GM18498 (cell line): ENCODE measurements around the gene LARGE2.
A peak's percentile ranks its signal among the peaks of the same experiment; 100 is the strongest.
"Not testable (repeated sequence)": the region's sequence is repeated elsewhere in the genome, so short reads cannot be mapped to it uniquely, and the experiment has no call there.

Experiments used
- ATAC-seq: cut with Tn5 transposase; IDR thresholded peaks from one replicate; pipeline ENCODE4 v1.9.1; 2021; ENCODE audit warnings: mild to moderate bottlenecking, moderate library complexity; ENCODE audit not compliant: unreplicated experiment

Gene LARGE2

DNA sequence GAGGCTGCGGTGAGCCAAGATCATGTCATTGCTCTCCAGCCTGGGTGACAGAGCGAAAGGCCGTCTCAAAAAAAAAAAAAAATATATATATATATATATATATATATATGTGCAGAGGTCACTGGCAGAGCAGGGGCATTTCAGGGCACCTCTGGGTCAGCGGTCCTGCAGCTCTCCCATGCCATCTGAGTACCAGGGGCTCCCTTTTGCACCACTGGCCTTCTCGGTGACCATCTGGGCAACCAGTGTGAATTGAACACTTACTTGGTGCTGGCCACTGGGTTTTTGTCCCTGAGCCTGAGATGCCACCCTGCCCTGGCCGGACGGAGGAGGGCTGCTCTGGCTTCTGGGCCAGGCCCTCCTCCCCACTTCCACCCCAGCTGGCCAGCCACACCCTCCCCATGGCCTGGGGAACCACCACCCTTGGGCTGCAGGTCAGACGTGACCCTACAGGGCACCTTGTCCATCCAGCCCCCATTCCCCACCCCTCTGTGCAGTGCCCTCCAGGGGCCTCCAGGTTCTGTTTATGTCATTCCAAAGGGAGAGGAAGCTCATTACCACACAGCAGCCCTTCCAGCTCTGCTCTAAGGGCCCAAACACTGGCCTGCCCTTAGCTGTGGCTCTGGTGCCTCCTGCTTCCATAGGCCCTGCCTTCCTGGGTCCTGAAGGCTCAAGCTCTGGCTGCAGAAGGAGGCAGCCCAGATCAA, 26.8 kb upstream of the LARGE2 start:
- no peak for ATAC-seq

DNA sequence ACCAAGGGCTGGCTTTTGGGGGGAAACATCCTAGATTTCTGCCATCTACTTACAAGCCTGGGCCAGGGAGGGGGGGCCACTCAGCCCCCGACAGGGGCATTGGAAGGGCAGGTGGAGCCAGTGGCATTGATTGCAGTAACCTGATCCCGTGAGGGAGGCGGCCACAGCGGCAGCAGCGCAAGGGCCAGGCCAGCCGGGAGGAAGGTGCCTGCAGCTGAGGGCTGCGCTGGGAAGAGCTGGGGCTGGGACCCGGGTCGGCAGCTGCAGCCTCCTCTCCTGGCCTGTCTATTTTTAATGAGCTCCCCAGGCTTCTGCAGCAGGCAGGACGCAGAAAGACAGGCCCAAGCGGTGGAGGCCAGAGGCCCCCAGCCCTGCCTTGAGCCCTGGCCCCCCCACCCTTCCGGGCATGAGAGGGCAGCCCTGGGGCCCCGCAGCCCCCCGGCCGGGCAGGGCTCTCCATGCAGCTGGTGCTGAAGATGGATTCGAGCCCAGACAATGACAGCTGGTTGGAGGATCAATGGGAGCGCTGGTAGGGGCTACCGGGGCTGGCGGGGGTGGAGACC, 26.0 kb upstream of the LARGE2 start:
- ATAC-seq = no peak

DNA sequence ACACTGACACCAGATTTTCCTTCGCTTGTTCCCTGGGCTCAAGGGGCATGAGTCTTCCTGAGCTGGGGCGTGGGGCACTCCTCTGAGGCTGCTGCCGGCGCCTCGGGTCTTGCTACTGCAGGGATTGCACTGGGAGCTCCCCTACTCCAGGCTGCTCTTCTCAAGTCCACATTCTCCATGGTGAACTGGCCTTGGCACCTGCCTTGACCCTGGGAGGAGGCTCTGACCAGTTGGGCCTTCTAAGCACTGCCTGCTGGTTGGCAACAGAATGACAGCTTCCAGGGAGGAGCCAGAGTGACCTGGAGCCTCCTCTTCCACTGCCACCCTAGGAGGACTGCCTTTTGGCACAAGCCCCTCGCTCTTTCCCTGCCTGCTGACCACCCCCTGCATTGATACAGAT, 24.9 kb upstream of the LARGE2 start:
- ATAC-seq = no peak

DNA sequence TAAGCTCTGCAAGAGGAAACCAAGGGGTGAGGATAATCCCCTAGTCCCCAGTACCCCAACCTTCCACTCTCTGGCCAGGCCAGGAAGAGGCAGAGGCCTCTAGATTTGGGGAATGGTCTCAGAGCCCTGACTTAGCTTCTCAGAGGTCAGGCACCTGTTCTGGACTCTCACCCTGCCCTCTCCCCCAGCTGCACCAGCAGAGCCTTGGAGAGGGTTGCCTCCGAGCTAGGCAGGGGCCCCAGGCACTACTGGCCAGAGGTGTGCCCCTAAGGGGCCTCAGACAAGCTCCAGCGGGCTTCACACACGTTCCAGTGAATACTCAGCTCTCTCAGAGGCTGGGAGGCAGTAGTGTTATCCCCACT, 23.4 kb upstream of the LARGE2 start:
- ATAC-seq = no peak

DNA sequence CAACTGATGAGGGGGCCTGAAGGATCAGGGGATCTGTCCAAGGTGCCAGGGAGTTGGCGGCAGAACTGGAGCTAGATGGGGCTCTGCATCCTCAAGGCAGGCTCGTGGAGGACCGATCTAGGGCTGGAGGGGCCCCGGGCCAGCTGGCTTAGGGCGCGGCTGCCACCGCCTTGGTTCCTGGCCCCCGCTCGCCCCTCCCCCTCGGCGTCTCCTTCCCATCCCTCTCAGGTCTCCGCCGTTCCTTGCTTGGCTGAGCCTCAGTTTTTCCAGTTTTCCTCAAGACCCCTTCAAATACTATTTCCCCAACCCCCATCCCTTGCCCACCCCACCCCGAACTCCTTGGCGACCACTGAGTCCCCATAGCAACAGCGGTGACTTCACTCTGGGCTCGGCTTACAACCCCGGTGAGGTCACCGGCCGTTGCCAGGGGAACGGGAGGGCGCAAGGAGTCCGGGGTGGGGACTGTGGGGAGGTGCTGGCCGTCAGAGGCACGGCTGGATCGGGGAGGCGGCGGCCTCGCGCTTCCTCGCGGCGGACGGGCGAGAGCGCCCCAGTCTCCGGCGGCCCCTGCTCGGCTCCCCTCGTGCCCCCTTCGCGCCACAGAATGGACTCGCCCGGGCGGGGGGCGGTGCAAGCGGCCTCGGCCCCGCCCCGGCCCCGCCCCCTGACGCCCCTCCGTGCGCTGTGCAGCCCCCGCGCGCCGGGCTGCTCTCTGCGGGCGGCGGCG, 22.8 kb upstream of the LARGE2 start:
- ATAC-seq = peak; percentile 55

DNA sequence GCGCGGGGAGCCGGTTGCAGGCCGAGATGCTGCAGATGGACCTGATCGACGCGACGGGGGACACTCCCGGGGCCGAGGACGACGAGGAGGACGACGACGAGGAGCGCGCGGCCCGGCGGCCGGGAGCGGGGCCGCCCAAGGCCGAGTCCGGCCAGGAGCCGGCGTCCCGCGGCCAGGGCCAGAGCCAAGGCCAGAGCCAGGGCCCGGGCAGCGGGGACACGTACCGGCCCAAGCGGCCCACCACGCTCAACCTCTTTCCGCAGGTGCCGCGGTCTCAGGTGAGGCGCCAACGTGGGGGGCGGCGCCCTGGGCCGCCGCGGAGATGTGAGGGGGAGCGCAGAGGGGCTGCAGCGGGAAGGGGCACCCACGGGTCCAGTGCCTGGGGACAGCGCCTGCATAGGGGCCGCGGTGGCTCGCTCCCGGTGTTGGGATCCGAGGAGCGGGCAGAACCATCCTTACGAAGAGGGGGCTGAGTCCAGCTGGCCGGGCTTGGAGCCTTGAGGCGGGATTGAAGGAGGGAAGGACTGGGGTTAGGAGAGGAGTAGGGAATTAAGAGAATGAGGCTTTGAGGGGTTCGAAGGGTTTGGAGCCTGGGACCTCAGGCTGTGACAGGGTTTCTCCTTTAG, 22.2 kb upstream of the LARGE2 start:
- ATAC-seq = peak; percentile 17

DNA sequence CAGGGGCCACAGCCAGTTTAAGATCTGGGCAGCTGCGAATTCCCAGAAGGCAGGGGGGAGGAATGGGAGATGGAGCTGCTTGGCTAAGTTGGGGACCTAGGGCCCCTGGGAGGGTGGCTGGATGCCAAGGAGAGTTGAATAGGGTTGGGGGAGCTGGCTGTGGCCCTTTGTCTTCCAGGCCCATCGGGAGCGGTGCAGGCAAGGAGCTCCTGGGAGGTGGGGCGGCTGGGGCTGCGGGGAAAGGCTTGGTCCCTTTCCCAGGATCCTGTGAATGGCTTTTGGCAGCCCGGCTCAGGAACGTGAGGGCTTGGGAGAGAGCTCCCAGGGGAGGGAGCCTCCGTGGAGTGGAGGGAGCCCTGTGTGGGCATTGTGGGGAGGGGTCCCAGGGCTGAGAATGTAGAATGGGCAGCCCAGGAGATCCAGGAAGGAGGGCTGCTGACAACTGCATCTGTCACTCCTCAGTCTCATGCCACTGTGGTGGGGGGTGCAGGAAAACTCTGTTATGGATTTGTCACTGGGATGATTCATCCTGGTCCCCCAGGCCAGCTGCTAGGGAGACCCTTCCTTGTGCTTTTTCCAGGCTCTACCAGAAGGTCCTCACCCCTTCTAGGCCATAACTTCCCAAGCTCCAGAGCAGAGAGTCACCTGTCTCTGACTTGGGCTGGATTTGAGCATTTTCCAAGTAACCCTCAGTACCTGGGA, 21.4 kb upstream of the LARGE2 start:
- no peak for ATAC-seq

DNA sequence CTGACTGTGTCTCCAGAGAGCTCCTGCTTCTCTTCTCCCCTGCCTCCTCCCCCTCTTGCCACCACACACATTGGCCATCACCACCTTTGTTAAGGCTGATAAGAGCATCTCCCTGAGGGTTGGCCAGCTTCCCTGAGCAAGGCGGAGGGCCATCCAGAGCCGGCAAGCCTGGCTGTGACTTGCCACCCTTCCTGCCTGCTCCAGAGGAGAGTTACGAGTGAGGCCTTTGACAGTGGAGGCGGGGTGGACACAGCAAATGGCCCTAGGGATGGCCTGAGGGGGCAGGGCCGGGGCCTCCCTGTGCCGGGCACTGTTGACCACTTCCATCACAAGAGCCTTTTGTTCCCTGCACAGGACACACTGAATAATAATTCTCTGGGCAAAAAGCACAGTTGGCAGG, 20.8 kb upstream of the LARGE2 start:
- no peak for ATAC-seq

DNA sequence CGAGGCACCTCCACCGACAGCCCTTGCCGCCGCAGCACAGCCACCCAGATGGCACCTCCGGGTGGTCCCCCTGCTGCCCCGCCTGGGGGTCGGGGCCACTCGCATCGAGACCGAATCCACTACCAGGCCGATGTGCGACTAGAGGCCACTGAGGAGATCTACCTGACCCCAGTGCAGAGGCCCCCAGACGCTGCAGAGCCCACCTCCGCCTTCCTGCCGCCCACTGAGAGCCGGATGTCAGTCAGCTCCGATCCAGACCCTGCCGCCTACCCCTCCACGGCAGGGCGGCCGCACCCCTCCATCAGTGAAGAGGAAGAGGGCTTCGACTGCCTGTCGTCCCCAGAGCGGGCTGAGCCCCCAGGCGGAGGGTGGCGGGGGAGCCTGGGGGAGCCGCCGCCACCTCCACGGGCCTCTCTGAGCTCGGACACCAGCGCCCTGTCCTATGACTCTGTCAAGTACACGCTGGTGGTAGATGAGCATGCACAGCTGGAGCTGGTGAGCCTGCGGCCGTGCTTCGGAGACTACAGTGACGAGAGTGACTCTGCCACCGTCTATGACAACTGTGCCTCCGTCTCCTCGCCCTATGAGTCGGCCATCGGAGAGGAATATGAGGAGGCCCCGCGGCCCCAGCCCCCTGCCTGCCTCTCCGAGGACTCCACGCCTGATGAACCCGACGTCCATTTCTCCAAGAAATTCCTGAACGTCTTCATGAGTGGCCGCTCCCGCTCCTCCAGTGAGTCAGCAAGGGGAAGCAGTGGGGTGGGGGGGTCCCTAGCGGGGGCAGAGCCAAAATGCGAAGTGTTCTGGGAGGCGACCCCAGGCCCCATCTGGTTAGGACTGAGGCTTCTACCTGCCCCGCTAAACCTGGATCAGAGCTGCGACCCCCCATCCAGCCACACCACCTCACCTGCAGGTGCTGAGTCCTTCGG, 19.7 kb upstream of the LARGE2 start:
- ATAC-seq = no peak

DNA sequence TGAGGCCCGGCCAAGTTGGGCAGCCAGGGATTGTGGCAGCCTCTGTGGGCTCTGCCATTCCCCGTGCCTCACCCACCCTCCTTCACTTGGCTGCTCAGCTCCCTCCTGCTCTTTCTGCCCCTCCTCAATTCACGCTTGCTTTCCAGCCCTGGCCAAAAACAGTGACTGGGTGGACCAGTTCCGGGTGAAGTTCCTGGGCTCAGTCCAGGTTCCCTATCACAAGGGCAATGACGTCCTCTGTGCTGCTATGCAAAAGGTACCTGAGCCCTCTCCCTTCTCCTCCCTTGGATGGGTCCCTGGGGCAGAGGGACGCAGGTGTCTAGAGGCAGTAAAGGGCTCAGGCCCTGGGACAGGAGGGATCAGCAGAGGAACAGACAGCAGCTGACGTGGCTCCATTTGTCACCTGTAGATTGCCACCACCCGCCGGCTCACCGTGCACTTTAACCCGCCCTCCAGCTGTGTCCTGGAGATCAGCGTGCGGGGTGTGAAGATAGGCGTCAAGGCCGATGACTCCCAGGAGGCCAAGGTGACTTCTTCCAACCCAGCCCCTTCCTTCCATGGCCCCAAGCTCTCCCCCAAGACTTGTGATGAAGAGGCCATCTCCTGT, 18.0 kb upstream of the LARGE2 start:
- ATAC-seq = no peak

DNA sequence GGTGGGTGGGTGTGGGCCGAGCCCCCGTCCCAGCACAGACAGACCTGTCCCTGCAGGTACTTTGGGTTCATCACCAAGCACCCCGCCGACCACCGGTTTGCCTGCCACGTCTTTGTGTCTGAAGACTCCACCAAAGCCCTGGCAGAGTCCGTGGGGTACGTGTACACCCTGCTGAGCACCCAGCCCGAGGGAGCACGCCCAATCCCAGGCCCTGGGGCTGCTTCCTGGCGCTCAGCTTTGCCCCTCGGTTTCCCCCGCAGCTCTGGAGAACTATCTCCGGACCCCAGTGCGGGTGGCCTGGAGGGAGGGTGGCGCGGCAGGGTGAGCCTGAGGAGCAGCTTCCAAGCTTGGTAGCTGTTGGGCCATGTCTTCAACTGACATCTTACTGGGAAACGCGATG, 17.4 kb upstream of the LARGE2 start:
- no peak for ATAC-seq

DNA sequence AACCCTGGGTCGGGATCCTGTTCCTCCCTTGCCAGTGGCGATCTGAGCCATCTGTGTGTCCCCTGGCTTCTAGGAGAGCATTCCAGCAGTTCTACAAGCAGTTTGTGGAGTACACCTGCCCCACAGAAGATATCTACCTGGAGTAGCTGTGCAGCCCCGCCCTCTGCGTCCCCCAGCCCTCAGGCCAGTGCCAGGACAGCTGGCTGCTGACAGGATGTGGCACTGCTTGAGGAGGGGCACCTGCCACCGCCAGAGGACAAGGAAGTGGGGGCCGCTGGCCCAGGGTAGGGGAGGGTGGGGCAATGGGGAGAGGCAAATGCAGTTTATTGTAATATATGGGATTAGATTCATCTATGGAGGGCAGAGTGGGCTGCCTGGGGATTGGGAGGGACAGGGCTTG, 16.9 kb upstream of the LARGE2 start:
- ATAC-seq = not testable (repeated sequence)

DNA sequence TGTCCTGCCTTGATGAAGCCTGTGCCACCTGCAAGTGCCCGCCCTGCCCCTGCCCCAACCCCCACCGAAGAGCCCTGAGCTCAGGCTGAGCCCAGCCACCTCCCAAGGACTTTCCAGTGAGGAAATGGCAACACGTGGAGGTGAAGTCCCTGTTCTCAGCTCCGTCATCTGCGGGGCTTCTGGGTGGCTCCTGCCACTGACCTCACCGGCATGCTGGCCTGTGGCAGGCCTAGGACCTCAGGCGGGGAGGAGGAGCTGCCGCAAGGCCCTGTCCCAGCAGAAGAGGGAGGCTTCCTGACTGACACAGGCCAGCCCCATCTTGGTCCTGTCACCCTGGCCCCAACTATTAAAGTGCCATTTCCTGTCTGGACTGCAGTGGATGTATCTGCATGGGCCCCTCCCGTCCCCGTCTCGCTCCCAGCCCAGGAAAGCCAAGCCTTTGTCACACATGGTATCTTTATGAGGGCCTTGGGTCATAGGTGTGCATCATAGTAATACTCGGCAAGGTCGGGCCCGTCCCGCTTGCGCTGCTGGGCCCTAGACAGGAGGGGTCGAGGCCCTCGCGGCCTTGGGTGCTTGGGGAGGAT, 16.3 kb upstream of the LARGE2 start:
- ATAC-seq = no peak

DNA sequence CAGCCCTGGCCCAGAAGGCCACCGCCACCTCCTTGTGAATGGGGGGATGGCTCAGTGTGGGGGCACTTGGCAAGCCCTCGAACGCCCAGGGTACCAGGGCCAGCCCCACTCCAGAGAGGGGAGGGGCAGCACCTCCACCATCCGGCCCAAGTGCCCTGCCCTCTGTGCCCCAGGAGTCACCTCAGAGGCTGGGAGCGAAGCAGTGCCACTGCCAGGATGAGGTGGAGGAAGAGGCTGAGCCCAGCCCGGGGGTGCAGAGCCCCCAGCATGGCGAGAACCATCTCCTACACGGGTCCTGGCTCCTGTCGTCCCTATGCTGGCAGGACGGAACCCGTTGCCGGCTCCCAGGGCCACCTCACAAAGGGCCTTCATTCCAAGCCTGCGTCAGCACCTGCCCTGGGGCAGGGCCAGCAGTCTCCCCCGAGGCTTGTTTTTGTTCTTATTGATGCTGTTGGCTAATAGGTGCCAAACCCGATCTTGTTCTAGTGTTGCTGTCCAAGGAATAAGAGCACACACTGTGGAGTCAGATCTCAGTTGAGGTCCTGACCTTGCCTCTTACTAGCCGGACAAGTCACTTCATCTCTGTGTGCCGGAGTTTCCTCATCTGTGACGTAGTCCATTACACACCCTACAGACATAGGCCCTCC, 15.4 kb upstream of the LARGE2 start, which contains the start of gene FREY1:
FREY1 (minus strand) TSS at position 307 of the 647 bp plus-strand sequence; CDS start at position 281, 26 bp downstream.
- no peak for ATAC-seq

DNA sequence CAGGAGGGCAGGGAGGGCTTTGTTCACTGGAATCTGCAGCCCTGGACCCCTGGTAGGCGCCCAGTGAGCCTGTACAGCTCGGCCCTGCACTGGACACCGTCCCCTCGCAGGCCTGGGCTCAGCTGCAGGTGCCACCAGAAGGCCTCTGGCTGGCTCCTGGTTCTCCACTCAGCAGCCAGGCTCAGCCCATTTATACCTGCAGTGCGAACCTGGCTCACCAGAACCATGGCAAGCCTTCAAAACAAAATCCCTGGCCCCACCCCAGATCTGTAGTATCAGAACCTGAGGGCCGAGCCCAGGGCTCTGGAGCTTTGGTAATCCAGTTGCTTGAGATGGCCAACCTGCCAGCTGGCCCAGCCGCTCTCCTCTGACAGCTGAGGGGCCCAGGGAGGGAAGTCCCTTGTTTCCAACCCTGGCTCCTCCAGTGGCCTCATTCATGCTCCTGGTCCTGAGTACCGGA, 14.5 kb upstream of the LARGE2 start:
- ATAC-seq = no peak

DNA sequence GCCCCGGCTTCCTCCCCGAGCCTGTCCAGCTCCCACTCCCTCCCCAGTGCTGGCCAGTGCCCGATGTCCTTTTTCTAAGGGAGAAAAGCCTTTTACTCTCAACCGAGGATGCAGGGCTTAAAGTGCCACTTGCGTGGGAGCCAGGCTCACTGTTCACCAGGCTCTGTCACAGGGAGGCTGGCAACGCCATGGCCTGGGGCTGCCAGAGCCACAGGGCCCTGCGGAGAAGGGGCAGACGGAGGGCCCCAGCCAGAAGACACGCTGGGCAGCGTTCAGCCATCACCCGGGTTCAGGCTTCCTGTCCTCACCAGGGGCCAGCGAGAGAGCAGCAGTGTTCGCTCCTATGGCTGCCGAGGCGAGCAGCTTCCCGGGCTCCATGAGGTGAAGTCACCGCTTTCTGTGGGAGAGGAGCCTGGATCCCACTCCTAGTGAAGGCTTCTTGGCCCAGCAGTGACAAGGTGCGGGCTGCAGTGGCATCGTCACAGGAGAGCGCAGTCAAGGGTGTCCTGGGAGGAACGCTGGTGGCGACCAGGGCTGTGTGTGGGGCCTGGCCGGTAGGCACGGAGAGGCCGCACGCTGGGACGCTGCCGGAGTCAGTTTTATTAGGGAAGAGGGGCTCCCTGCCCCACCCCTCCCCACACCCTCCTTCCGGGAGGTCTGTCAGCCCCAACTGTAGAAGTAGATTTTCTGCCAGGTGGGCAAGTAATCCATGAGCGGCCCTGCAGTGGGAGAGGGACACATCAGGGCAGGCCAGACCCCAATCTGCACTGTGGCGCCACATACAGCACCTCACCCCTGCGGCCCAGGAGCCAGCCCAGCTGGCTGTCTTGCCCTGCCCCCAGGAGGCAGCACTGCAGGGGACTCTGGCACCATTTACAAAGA, 12.6 kb upstream of the LARGE2 start:
- ATAC-seq = no peak

DNA sequence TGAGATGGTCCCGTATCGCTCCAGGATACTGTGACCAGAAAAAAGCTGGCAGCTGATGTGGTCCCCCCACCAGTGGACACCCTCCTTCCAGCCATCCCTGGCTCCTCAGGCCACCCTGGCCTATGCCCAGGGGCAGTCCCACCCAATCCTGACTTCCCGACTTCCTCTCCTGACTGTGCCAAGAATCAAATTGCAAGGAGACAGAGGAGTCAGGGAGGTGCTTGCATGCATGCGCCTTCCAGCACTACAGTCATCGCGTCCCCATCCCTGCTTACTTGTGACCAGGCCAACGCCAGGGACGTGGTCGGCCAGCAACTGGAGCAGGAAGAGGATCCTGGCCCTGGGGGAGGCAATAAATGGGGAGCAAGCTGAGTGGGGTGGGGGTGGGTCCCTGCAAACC, 11.8 kb upstream of the LARGE2 start:
- ATAC-seq = no peak

DNA sequence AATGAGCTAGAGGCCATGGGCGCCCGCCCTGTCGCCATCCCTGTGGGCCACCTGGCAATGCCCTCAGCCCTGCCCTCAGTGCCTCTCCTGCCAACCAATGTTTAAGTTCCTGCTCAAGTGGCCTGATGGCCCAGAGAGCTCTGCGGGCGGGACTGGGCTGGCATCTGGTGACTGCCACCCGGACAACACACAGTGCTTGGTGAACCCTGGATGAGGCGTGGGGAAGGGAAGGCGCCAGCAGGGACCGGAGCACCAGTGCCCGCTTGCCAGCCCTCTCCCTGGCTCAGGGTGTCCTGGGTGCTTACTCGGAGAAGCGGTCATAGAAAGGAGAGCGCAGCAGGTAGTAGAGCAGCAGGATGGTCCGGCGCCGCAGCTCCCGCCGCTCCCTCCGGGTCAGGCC, 8.9 kb upstream of the LARGE2 start:
- ATAC-seq = no peak
